ENCODE results near the gene MALAT1. TPM values are rescaled to one million over a fixed set of nuclear protein-coding genes. Genes with fewer than 3 reads are reported as not detected.

Gene MALAT1
- total and polyA plus RNA-seq, 2 of the 8 experiments (the other 6 are each of a cell fraction or from before 2014, with no cell fraction given): 115 to 984 TPM

DNA sequence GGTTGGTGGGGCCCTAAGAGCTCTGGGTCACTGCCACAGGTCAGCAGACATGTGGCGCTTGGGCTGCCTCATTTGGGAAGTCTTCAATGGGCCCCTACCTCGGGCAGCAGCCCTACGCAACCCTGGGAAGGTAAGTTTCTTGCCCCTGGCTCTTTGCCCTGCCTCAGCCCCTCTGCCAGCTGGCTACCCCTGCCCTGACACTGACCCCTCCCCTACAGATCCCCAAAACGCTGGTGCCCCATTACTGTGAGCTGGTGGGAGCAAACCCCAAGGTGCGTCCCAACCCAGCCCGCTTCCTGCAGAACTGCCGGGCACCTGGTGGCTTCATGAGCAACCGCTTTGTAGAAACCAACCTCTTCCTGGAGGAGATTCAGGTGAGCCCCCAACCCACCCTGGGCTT is 27.9 kb downstream of the MALAT1 start:
- ChIA-PET CTCF (ENCODE audit: partially characterized antibody) (interaction anchor here (1.0 to 2.9 kb wide), 5 partner anchors 9 to 170 kb away, joined by 4 to 12 read pairs (median 5); no protein-coding TSS in a partner anchor), POLR2A (ENCODE audit: partially characterized antibody) (interaction anchor here (0.8 to 7.7 kb wide), 6 partner anchors 9 to 170 kb away, joined by 3 to 87 read pairs (median 3); partner anchors contain the start of gene MALAT1)
- Histone ChIP-seq H3K79me1 (ENCODE audit: low read depth, low read length) (no peaks in the 10 kb centered on the region; the same call in 1 of the 2 replicates), H3K18ac (ENCODE audit: extremely low read depth, low read length) (no peak overlapping the region), H4K20me1 (replicated peaks in 1 of 2; ENCODE audit: control insufficient read depth in 1 of 2, insufficient read depth in 2 of 2, low read length in 2 of 2) (peaks cover 0 to 15% of the 10 kb centered on the region in 2 experiments), H2BK120ac (replicated peaks; ENCODE audit: low read depth, low read length) (no peak overlapping the region), H3K9ac (replicated peaks in 1 of 4; ENCODE audit: extremely low read depth in 1 of 4, low read depth in 3 of 4, low read length in 3 of 4) (no peak overlapping the region), H3K23me2 (ENCODE audit: low read depth, low read length) (peaks cover 13% of the 10 kb centered on the region), H3K4me2 (ENCODE audit: insufficient read depth in 1 of 2, low read depth in 2 of 2, low read length in 2 of 2) (no peak overlapping the region; a peak in 1 of 4 replicates), H4K91ac (replicated peaks; ENCODE audit: insufficient read length, low read length) (no peak overlapping the region), H2BK15ac (ENCODE audit: low read length) (no peak overlapping the region), H3K9me3 (ENCODE audit: insufficient read depth in 2 of 2, low read depth in 1 of 2, low read length in 1 of 2) (no peaks in the 10 kb centered on the region), H3K27me3 (replicated peaks in 1 of 4; ENCODE audit: control insufficient read depth in 3 of 4, extremely low read depth in 1 of 4, insufficient read depth in 3 of 4, low read length in 3 of 4) (peaks cover 0 to 4% (median 0%) of the 10 kb centered on the region in 4 experiments; a peak in 2 of 7 replicates), H2BK20ac (ENCODE audit: low read length) (no peak overlapping the region), H2AFZ (ENCODE audit: low read length) (no peak overlapping the region), H3K56ac (replicated peaks; ENCODE audit: insufficient read length, low read depth, low read length) (no peak overlapping the region), H4K8ac (ENCODE audit: extremely low read depth, insufficient read depth, low read length) (no peak overlapping the region), H4K5ac (ENCODE audit: insufficient read length, low read depth, low read length) (no peak overlapping the region), H3K4me3 (ENCODE audit: extremely low read depth in 1 of 4, insufficient read depth in 2 of 4, low read depth in 3 of 4, low read length in 4 of 4) (no peak overlapping the region), H3K27ac (ENCODE audit: low read depth, low read length) (no peak overlapping the region), H2AK5ac (ENCODE audit: low read depth, low read length) (no peak overlapping the region), H3K4ac (replicated peaks; ENCODE audit: insufficient read length, low read depth, low read length) (no peak overlapping the region), H2BK5ac (ENCODE audit: low read depth, low read length) (no peak overlapping the region), H3K4me1 (replicated peaks in 1 of 4; ENCODE audit: control insufficient read depth in 3 of 4, insufficient read depth in 4 of 4, low read length in 3 of 4) (peaks cover 0 to 14% (median 8%) of the 10 kb centered on the region in 4 experiments; a peak in 5 of 7 replicates), H3K79me2 (ENCODE audit: control insufficient read depth in 1 of 2, insufficient read depth in 2 of 2, low read length in 2 of 2) (peaks cover 0 to 3% of the 10 kb centered on the region in 2 experiments; a peak in 1 of 4 replicates), H3K23ac (ENCODE audit: insufficient read length) (no peak overlapping the region), H3K36me3 (ENCODE audit: control insufficient read depth in 2 of 4, insufficient read depth in 4 of 4, low read length in 3 of 4) (peaks cover 0 to 17% (median 10%) of the 10 kb centered on the region in 4 experiments; a peak in 7 of 8 replicates), H3K14ac (ENCODE audit: insufficient read length) (no peak overlapping the region), H2BK12ac (ENCODE audit: low read depth, low read length) (no peak overlapping the region)
- DNase-seq (ENCODE audit: low read depth in 1 of 2, low spot score in 2 of 2): no peak
- FAIRE-seq: no peak
- TF ChIP-seq RNF2 (IDR thresholded peaks at IDR 0.05; ENCODE audit: borderline replicate concordance, low read depth, low read length, missing control alignments, poor library complexity, severe bottlenecking): no peak
- no peak for TF ChIP-seq EP300 (IDR thresholded peaks at IDR 0.05; ENCODE audit: borderline replicate concordance in 1 of 2, low read depth in 2 of 2, low read length in 2 of 2)
- no peak for TF ChIP-seq NANOG (IDR thresholded peaks at IDR 0.05; ENCODE audit: insufficient read depth, low read depth, low read length, poor library complexity, severe bottlenecking)
- TF ChIP-seq KDM1A (IDR thresholded peaks at IDR 0.05; ENCODE audit: borderline replicate concordance, low read length): no peak
- no peak for TF ChIP-seq EGR1 (IDR thresholded peaks at IDR 0.05; ENCODE audit: borderline replicate concordance, low read depth, low read length)
- TF ChIP-seq RXRA (IDR thresholded peaks at IDR 0.05; ENCODE audit: insufficient read depth, low read depth, low read length): no peak
- no peak for TF ChIP-seq HDAC6 (IDR thresholded peaks at IDR 0.05; ENCODE audit: low read depth, low read length)
- 92% methylated on average over 8 of the region's 8 CpGs; no CpG with 5 or more reads in 1 of the 2 experiments for WGBS, 2 experiments (ENCODE audit: extremely low coverage in 1 of 2, insufficient coverage in 1 of 2, insufficient read length in 1 of 2, insufficient replicate concordance in 2 of 2, low coverage in 1 of 2, low lambda C conversion rate in 2 of 2, missing lambda C conversion rate in 1 of 2)
